A549 (cell line): ENCODE results near the gene TRIM3. TPM values are rescaled to one million over a fixed set of nuclear protein-coding genes. Genes with fewer than 3 reads are reported as not detected.

Source experiments
- ATAC-seq, 2 experiments: fragments of 200-7000 bp in 1 of 2; fragments of >200 bp in 1 of 2; cut with Nextera tagmentation in 1 of 2; cut with Tn5 transposase in 1 of 2; 3 replicates each; pipeline versions ENCODE4 v1.8.0 to v1.9.1; 2018 to 2020; ENCODE audit warnings: mild to moderate bottlenecking in 1 of 2, moderate library complexity in 1 of 2
- CTCF ChIA-PET: fragments of 300-600 bp; sonication (Branson Sonifier 250); formaldehyde crosslinking; extraction: SDS; loops from one replicate; lab custom pipeline; 2021; ENCODE audit warnings: antibody characterized with exemption, inconsistent platforms; lab: Yijun Ruan, JAX
- POLR2A ChIA-PET: fragments of 350-600 bp; formaldehyde crosslinking; extraction: SDS; loops from one replicate; lab custom pipeline; 2021; ENCODE audit warnings: antibody characterized with exemption, inconsistent platforms; lab: Yijun Ruan, JAX
- DNase-seq, 2 experiments: peaks; one replicate each; pipeline versions ENCODE4 v3.0.0 to v3.0.0-alpha.2; 2011 to 2016; ENCODE audit warnings: low read depth in 1 of 2, low spot score in 1 of 2
- FAIRE-seq: peaks from 2 replicates; lab custom pipeline; 2011; peaks lifted over from hg19 to GRCh38; lab: Jason Lieb, UNC
- H3K27ac ChIP-seq, 2 experiments: fragments of >200 bp; sonication (Bioruptor Twin); formaldehyde crosslinking; 3 replicates each; pipeline ENCODE4 v1.5.1; 2016 to 2017
- H3K4me1 ChIP-seq: fragments of >200 bp; sonication (Bioruptor Twin); formaldehyde crosslinking; 3 replicates; pipeline ENCODE4 v1.6.1; 2016
- H3K4me2 ChIP-seq: fragments of >200 bp; sonication (Bioruptor Twin); formaldehyde crosslinking; 3 replicates; pipeline ENCODE4 v1.6.1; 2016
- H3K4me3 ChIP-seq: fragments of >200 bp; sonication (Bioruptor Twin); formaldehyde crosslinking; 3 replicates; pipeline ENCODE4 v1.5.1; 2016
- H3K9me3 ChIP-seq: fragments of >200 bp; sonication (Bioruptor Twin); formaldehyde crosslinking; 3 replicates; pipeline ENCODE4 v1.6.1; 2016
- CBX8 ChIP-seq: fragments of 200-600 bp; sonication (generic); IDR thresholded peaks from 2 replicates; pipeline ENCODE4 v1.6.1; 2016
- CHD2 ChIP-seq: fragments of 150-350 bp; IDR thresholded peaks from 2 replicates; pipeline ENCODE4 v1.6.1; 2014; ENCODE audit warnings: low read length; ENCODE audit not compliant: partially characterized antibody
- EP300 ChIP-seq, 2 experiments: fragments of >200 bp; sonication (Bioruptor Twin); formaldehyde crosslinking; IDR thresholded peaks; 2 replicates in 1 of 2; 3 replicates in 1 of 2; pipeline ENCODE4 v1.6.1; 2016 to 2017
- FOSB ChIP-seq: fragments of 250-450 bp; sonication (Bioruptor Pico); IDR thresholded peaks from 2 replicates; pipeline ENCODE4 v1.5.0; 2020; ENCODE audit warnings: mild to moderate bottlenecking, moderate library complexity
- GATA3 ChIP-seq: IDR thresholded peaks from 2 replicates; pipeline ENCODE4 v1.6.1; 2012; ENCODE audit warnings: borderline replicate concordance
- HEYL ChIP-seq: fragments of 250-450 bp; sonication (Bioruptor Pico); IDR thresholded peaks from 2 replicates; pipeline ENCODE4 v1.8.0; 2021; ENCODE audit warnings: mild to moderate bottlenecking, moderate library complexity
- HOXA7 ChIP-seq: fragments of 250-450 bp; sonication (Bioruptor Pico); IDR thresholded peaks from 2 replicates; pipeline ENCODE4 v1.5.0; 2020; ENCODE audit warnings: mild to moderate bottlenecking, moderate library complexity
- JUN ChIP-seq, 2 experiments: fragments of >200 bp; sonication (Bioruptor Twin); formaldehyde crosslinking; IDR thresholded peaks; 2 replicates in 1 of 2; 3 replicates in 1 of 2; pipeline ENCODE4 v1.6.1; 2016 to 2017
- JUNB ChIP-seq: fragments of >200 bp; sonication (Bioruptor Twin); formaldehyde crosslinking; IDR thresholded peaks from 2 replicates; pipeline ENCODE4 v1.6.1; 2016
- KDM5A ChIP-seq: fragments of 200-600 bp; sonication (generic); IDR thresholded peaks from 2 replicates; pipeline ENCODE4 v1.6.1; 2016; ENCODE audit warnings: antibody characterized with exemption, mild to moderate bottlenecking
- MYC ChIP-seq: IDR thresholded peaks from 2 replicates; pipeline ENCODE4 v1.6.1; 2012; ENCODE audit warnings: mild to moderate bottlenecking, inconsistent platforms, low read length, improper control_type of control experiment, borderline replicate concordance
- PHF8 ChIP-seq: fragments of 200-600 bp; sonication (generic); IDR thresholded peaks from 2 replicates; pipeline ENCODE4 v1.6.1; 2016; ENCODE audit warnings: low read depth, mild to moderate bottlenecking, antibody characterized with exemption, moderate library complexity, borderline replicate concordance
- POLR2AphosphoS2 ChIP-seq: conservative IDR thresholded peaks from 2 replicates; pipeline ENCODE4 v1.6.1; 2012; ENCODE audit warnings: low read length, improper control_type of control experiment, inconsistent platforms
- RAD21 ChIP-seq, 2 experiments: fragments of >200 bp in 1 of 2; sonication (Bioruptor Twin) in 1 of 2; formaldehyde crosslinking in 1 of 2; IDR thresholded peaks in 1 of 2; conservative IDR thresholded peaks in 1 of 2; 2 replicates in 1 of 2; 3 replicates in 1 of 2; pipeline ENCODE4 v1.6.1; 2012 to 2018; ENCODE audit warnings: inconsistent platforms in 1 of 2
- RCOR1 ChIP-seq: fragments of 150-350 bp; IDR thresholded peaks from 2 replicates; pipeline ENCODE4 v1.6.1; 2014; ENCODE audit warnings: antibody characterized with exemption, low read length, low read depth
- RFX5 ChIP-seq: fragments of 450-650 bp; IDR thresholded peaks from 2 replicates; pipeline ENCODE4 v1.7.1; 2014; ENCODE audit warnings: antibody characterized with exemption, mild to moderate bottlenecking, moderate library complexity
- RNF2 ChIP-seq: fragments of 200-600 bp; sonication (generic); IDR thresholded peaks from 2 replicates; pipeline ENCODE4 v1.6.1; 2016; ENCODE audit warnings: low read depth, mild to moderate bottlenecking, antibody characterized with exemption, moderate library complexity, borderline replicate concordance
- TFCP2L1 ChIP-seq: fragments of 250-450 bp; sonication (Bioruptor Pico); IDR thresholded peaks from 2 replicates; pipeline ENCODE4 v1.5.0; 2021; ENCODE audit warnings: mild to moderate bottlenecking
- USF2 ChIP-seq: fragments of 450-650 bp; IDR thresholded peaks from 2 replicates; pipeline ENCODE4 v1.6.1; 2014; ENCODE audit warnings: antibody characterized with exemption
- ZNF302 ChIP-seq: fragments of 250-450 bp; sonication (Bioruptor Pico); IDR thresholded peaks from 2 replicates; pipeline ENCODE4 v1.9.0; 2021; ENCODE audit warnings: inconsistent platforms, mild to moderate bottlenecking, moderate library complexity
- WGBS: methylation state at CpG from one replicate; pipeline ENCODE4 v1.1.6; 2017; ENCODE audit errors: missing lambda C conversion rate; 5-methylcytosine and 5-hydroxymethylcytosine counted together
- polyA plus RNA-seq, 4 experiments: library from polyadenylated mRNA; depleted of rRNA in 3 of 4; stranded (reverse); fragments of >200 nt; fragmentation: RNase III in 1 of 4; extraction: RNeasy Plus Mini Kit Qiagen cat#74134 plus additional on column Dnase treatment in 1 of 4; gene quantifications; 2 replicates in 3 of 4; 3 replicates in 1 of 4; pipeline ENCODE4 v1.2.3, GENCODE V29; 2011 to 2017
- TF ChIP-seq, protein P1 (sequence below): fragments of 250-450 bp; sonication (Bioruptor Pico); IDR thresholded peaks from 2 replicates; pipeline ENCODE4 v1.5.0; 2021; ENCODE audit warnings: mild to moderate bottlenecking, moderate library complexity, borderline replicate concordance
- TF ChIP-seq, protein P2 (sequence below): IDR thresholded peaks from 2 replicates; pipeline ENCODE4 v1.6.1; 2012; ENCODE audit warnings: low read depth, borderline replicate concordance
- TF ChIP-seq, protein P3 (sequence below): IDR thresholded peaks from 2 replicates; pipeline ENCODE4 v1.6.1; 2012
- TF ChIP-seq, protein P4 (sequence below): fragments of >200 bp; sonication (Bioruptor Twin); formaldehyde crosslinking; IDR thresholded peaks from 3 replicates; pipeline ENCODE4 v1.6.1; 2016

TRIM3 gene
- polyA plus RNA-seq, 2 of the 4 experiments (the other 2 are of a cell fraction) = 10.0 to 17.5 TPM

DNA sequence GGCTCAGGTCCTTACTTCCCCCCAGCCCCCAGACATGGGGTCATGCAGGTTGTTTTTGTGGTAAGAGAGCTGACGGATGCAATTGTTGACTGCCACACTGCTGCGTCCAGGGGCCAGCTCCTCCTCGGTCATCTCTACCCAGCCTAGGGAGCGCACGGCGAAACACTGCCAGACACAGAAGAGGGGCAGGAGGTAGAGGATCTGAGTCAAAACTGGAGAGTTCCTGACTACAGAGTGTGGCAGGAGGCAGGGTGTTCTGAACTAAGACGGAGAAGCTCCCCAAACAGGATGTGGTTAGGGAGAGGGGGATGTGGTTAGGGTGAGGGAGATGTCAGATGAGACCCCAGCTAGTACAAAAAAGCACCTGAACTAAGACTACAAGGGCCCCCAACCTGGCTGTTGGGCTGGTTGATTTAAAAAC is 71.2 kb downstream of the TRIM3 start:
- no peak for ATAC-seq
- H3K4me3 ChIP-seq = no peak overlapping the region
- no peak overlapping the region for H3K4me2 ChIP-seq
- DNase-seq = no peak
- H3K4me1 ChIP-seq = no peaks in the 10 kb centered on the region
- 80% methylated on average over 7 of the region's 7 CpGs for WGBS
- ChIA-PET POLR2A (no interaction called here), CTCF (interaction anchor here (0.6 to 1.7 kb wide), 7 partner anchors 8 to 103 kb away, joined by 3 to 6 read pairs (median 3); no protein-coding TSS in a partner anchor)
- TF ChIP-seq, protein P1, sequence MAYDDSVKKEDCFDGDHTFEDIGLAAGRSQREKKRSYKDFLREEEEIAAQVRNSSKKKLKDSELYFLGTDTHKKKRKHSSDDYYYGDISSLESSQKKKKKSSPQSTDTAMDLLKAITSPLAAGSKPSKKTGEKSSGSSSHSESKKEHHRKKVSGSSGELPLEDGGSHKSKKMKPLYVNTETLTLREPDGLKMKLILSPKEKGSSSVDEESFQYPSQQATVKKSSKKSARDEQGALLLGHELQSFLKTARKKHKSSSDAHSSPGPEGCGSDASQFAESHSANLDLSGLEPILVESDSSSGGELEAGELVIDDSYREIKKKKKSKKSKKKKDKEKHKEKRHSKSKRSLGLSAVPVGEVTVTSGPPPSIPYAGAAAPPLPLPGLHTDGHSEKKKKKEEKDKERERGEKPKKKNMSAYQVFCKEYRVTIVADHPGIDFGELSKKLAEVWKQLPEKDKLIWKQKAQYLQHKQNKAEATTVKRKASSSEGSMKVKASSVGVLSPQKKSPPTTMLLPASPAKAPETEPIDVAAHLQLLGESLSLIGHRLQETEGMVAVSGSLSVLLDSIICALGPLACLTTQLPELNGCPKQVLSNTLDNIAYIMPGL (CRISPR knock-in tag) = no peak
- TF ChIP-seq RFX5 (no peak), RNF2 (no peak), FOSB (CRISPR knock-in tag) (no peak), ZNF302 (no peak), PHF8 (no peak), EP300 (IDR thresholded peaks at IDR 0.05) (no peak), JUNB (no peak), JUN (IDR thresholded peaks at IDR 0.05) (no peak), CBX8 (no peak), USF2 (no peak)
- TF ChIP-seq, protein P2, sequence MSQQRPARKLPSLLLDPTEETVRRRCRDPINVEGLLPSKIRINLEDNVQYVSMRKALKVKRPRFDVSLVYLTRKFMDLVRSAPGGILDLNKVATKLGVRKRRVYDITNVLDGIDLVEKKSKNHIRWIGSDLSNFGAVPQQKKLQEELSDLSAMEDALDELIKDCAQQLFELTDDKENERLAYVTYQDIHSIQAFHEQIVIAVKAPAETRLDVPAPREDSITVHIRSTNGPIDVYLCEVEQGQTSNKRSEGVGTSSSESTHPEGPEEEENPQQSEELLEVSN = no peak
- no peak overlapping the region for H3K27ac ChIP-seq
- no peaks in the 10 kb centered on the region for H3K9me3 ChIP-seq
- FAIRE-seq = no peak

GRCh38 chr11:6402061-6402470 is 71.7 kb downstream of the TRIM3 start:
- no peak for FAIRE-seq
- Histone ChIP-seq H3K4me3 (no peak overlapping the region), H3K9me3 (no peaks in the 10 kb centered on the region)
- POLR2A ChIA-PET = no interaction called here
- WGBS = 90% methylated on average over 10 of the region's 12 CpGs
- TF ChIP-seq ZNF302 (no peak), CBX8 (no peak), KDM5A (no peak), HOXA7 (CRISPR knock-in tag) (no peak), GATA3 (no peak), CHD2 (no peak), RCOR1 (no peak), POLR2AphosphoS2 (no peak), MYC (no peak), TFCP2L1 (CRISPR knock-in tag) (no peak), RAD21 (conservative IDR thresholded peaks at IDR 0.05 in 1 of 2, IDR thresholded peaks at IDR 0.05 in 1 of 2) (no peak), HEYL (CRISPR knock-in tag) (no peak), JUNB (no peak)
- TF ChIP-seq, protein P3, sequence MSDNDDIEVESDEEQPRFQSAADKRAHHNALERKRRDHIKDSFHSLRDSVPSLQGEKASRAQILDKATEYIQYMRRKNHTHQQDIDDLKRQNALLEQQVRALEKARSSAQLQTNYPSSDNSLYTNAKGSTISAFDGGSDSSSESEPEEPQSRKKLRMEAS = no peak
- TF ChIP-seq, protein P2 = no peak
- TF ChIP-seq, protein P4, sequence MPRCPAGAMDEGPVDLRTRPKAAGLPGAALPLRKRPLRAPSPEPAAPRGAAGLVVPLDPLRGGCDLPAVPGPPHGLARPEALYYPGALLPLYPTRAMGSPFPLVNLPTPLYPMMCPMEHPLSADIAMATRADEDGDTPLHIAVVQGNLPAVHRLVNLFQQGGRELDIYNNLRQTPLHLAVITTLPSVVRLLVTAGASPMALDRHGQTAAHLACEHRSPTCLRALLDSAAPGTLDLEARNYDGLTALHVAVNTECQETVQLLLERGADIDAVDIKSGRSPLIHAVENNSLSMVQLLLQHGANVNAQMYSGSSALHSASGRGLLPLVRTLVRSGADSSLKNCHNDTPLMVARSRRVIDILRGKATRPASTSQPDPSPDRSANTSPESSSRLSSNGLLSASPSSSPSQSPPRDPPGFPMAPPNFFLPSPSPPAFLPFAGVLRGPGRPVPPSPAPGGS = no peak
- TF ChIP-seq, all 56 proteins: peak for 0
- Histone ChIP-seq H3K4me1 (no peaks in the 10 kb centered on the region), H3K27ac (no peak overlapping the region), H3K4me2 (no peak overlapping the region)
- ATAC-seq (no peak), DNase-seq (no peak)
- CTCF ChIA-PET = interaction anchor here (0.6 to 1.9 kb wide), 5 partner anchors 9 to 304 kb away, joined by 3 to 4 read pairs (median 3); no protein-coding TSS in a partner anchor
